ENCODE measurements around the gene REV1. TPM values are rescaled to one million over a fixed set of nuclear protein-coding genes. Genes with fewer than 3 reads are reported as not detected.
"Not testable (repeated sequence)": the region's sequence is repeated elsewhere in the genome, so short reads cannot be mapped to it uniquely, and the experiment has no call there.

The REV1 gene
- total RNA-seq, 3 donors from 2014 or later = 40.8 to 89.1 (median 78.0) TPM

- no peak for DNase-seq (ENCODE audit: low spot score in 2 of 2)
- H3K9me3 ChIP-seq = no peaks in the 10 kb centered on the region
- peaks cover 0 to 6% of the 10 kb centered on the region in 2 donors for H3K4me1 ChIP-seq
- no peaks in the 10 kb centered on the region for H3K27me3 ChIP-seq
- no peaks in the 10 kb centered on the region for H3K36me3 ChIP-seq
- H3K27ac ChIP-seq = no peak overlapping the region
- no peak overlapping the region for H3K4me3 ChIP-seq
- intact Hi-C loops (cut with DNase I; ENCODE audit: low total_unique reads) = no loop called here
- TF ChIP-seq POLR2AphosphoS5 (IDR thresholded peaks at IDR 0.05) (no peak), CTCF (IDR thresholded peaks at IDR 0.05) (no peak), POLR2A (IDR thresholded peaks at IDR 0.05) (no peak)
Measured at GRCh38 chr2:99478632-99479031, 11.2 kb downstream of the REV1 start.

- no peaks in the 10 kb centered on the region for H3K9me3 ChIP-seq
- intact Hi-C loops (cut with DNase I; ENCODE audit: low total_unique reads) = no loop called here
Measured at GRCh38 chr2:99477054-99477453, 12.8 kb downstream of the REV1 start.

GRCh38 chr2:99476629-99477028 lies 13.2 kb downstream of the REV1 start:
- no peak overlapping the region for H3K4me3 ChIP-seq
- intact Hi-C loops (cut with DNase I; ENCODE audit: low total_unique reads) = no loop called here
- H3K4me1 ChIP-seq = no peaks in the 10 kb centered on the region
- TF ChIP-seq POLR2AphosphoS5 (IDR thresholded peaks at IDR 0.05) (no peak), POLR2A (IDR thresholded peaks at IDR 0.05) (no peak), CTCF (IDR thresholded peaks at IDR 0.05) (no peak)
- no peaks in the 10 kb centered on the region for H3K36me3 ChIP-seq
- no peaks in the 10 kb centered on the region for H3K9me3 ChIP-seq
- H3K27ac ChIP-seq = no peak overlapping the region
- H3K27me3 ChIP-seq = no peaks in the 10 kb centered on the region
- no peak for DNase-seq (ENCODE audit: low spot score in 2 of 2)

More at GRCh38 chr2:99477054-99477453, 12.8 kb downstream of the REV1 start:
- Histone ChIP-seq H3K27me3 (no peaks in the 10 kb centered on the region), H3K4me1 (no peaks in the 10 kb centered on the region), H3K27ac (no peak overlapping the region), H3K4me3 (no peak overlapping the region), H3K36me3 (no peaks in the 10 kb centered on the region)
- no peak for DNase-seq (ENCODE audit: low spot score in 2 of 2)
- TF ChIP-seq CTCF (IDR thresholded peaks at IDR 0.05) = no peak
- TF ChIP-seq POLR2AphosphoS5 (IDR thresholded peaks at IDR 0.05) = no peak
- TF ChIP-seq POLR2A (IDR thresholded peaks at IDR 0.05) = no peak

GRCh38 chr2:99475095-99475494 lies 14.7 kb downstream of the REV1 start:
- H3K36me3 ChIP-seq; H3K27me3 ChIP-seq; intact Hi-C loops (cut with DNase I; ENCODE audit: low total_unique reads); H3K9me3 ChIP-seq; H3K4me1 ChIP-seq; DNase-seq (ENCODE audit: low spot score in 2 of 2): not testable (repeated sequence)
- peak overlapping the region in 1 of 2 donors; percentile 60 for H3K27ac ChIP-seq
- peak overlapping the region in 1 of 3 donors; percentile 1 for H3K4me3 ChIP-seq

GRCh38 chr2:99473518-99474083 lies 16.2 kb downstream of the REV1 start:
- intact Hi-C loops (cut with DNase I; ENCODE audit: low total_unique reads) = no loop called here
- H3K36me3 ChIP-seq = no peaks in the 10 kb centered on the region
- TF ChIP-seq POLR2A (IDR thresholded peaks at IDR 0.05) (no peak), CTCF (IDR thresholded peaks at IDR 0.05) (no peak), POLR2AphosphoS5 (IDR thresholded peaks at IDR 0.05) (no peak)
- no peak overlapping the region for H3K27ac ChIP-seq
- no peak for DNase-seq (ENCODE audit: low spot score in 2 of 2)
- H3K27me3 ChIP-seq = no peaks in the 10 kb centered on the region
- no peak overlapping the region for H3K4me3 ChIP-seq
- no peaks in the 10 kb centered on the region for H3K4me1 ChIP-seq
- no peaks in the 10 kb centered on the region for H3K9me3 ChIP-seq

GRCh38 chr2:99472600-99472960 lies 17.2 kb downstream of the REV1 start:
- Histone ChIP-seq H3K27me3 (no peaks in the 10 kb centered on the region), H3K27ac (no peak overlapping the region), H3K4me3 (no peak overlapping the region), H3K9me3 (no peaks in the 10 kb centered on the region), H3K4me1 (no peaks in the 10 kb centered on the region), H3K36me3 (no peaks in the 10 kb centered on the region)
- no peak for DNase-seq (ENCODE audit: low spot score in 2 of 2)
- intact Hi-C loops (cut with DNase I; ENCODE audit: low total_unique reads) = no loop called here
- TF ChIP-seq POLR2AphosphoS5 (IDR thresholded peaks at IDR 0.05) (no peak), CTCF (IDR thresholded peaks at IDR 0.05) (no peak), POLR2A (IDR thresholded peaks at IDR 0.05) (no peak)
